GM08714 (cell line): ENCODE data around the gene SPATA7.

ENCODE experiments used
- H3K4me3 ChIP-seq: fragments of 200-500 bp; sonication (Bioruptor generic); 2 replicates; pipeline ENCODE4 v1.5.1; 2014; ENCODE audit warnings: mild to moderate bottlenecking, low read length, inconsistent platforms
- ZNF274 ChIP-seq: IDR thresholded peaks from 2 replicates; pipeline ENCODE4 v1.6.1; 2012; ENCODE audit warnings: mild to moderate bottlenecking, low read depth, low read length

SPATA7 gene

GRCh38 chr14:88452231-88452630 lies 66.8 kb downstream of the SPATA7 start:
- H3K4me3 ChIP-seq: no peak overlapping the region
- TF ChIP-seq ZNF274: no peak

GRCh38 chr14:88454886-88455285 lies 69.4 kb downstream of the SPATA7 start:
- no peak overlapping the region for H3K4me3 ChIP-seq
- no peak for TF ChIP-seq ZNF274

- TF ChIP-seq ZNF274: no peak
These were observed 77.9 kb downstream of the SPATA7 start for GRCh38 chr14:88463318-88463717.

GRCh38 chr14:88468406-88468805 lies 82.9 kb downstream of the SPATA7 start:
- TF ChIP-seq ZNF274: no peak
- no peak overlapping the region for H3K4me3 ChIP-seq

More at GRCh38 chr14:88463318-88463717, 77.9 kb downstream of the SPATA7 start:
- H3K4me3 ChIP-seq: no peak overlapping the region

- H3K4me3 ChIP-seq: no peak overlapping the region
These were observed 85.3 kb downstream of the SPATA7 start for GRCh38 chr14:88470542-88471440.

GRCh38 chr14:88473791-88474190 lies 88.3 kb downstream of the SPATA7 start:
- no peak overlapping the region for H3K4me3 ChIP-seq
- TF ChIP-seq ZNF274: no peak

More at GRCh38 chr14:88470542-88471440, 85.3 kb downstream of the SPATA7 start:
- no peak for TF ChIP-seq ZNF274

GRCh38 chr14:88476214-88476774 lies 90.8 kb downstream of the SPATA7 start:
- no peak overlapping the region for H3K4me3 ChIP-seq
- no peak for TF ChIP-seq ZNF274

GRCh38 chr14:88476825-88477224 lies 91.4 kb downstream of the SPATA7 start:
- no peak overlapping the region for H3K4me3 ChIP-seq
- no peak for TF ChIP-seq ZNF274

- no peak for TF ChIP-seq ZNF274
- H3K4me3 ChIP-seq: no peak overlapping the region
These were observed 92.2 kb downstream of the SPATA7 start for GRCh38 chr14:88477513-88478250.

- H3K4me3 ChIP-seq: no peak overlapping the region
- TF ChIP-seq ZNF274: no peak
These were observed 93.5 kb downstream of the SPATA7 start for GRCh38 chr14:88478931-88479330.

GRCh38 chr14:88479574-88479987 lies 94.1 kb downstream of the SPATA7 start:
- no peak overlapping the region for H3K4me3 ChIP-seq
- TF ChIP-seq ZNF274: no peak

GRCh38 chr14:88481059-88481458 lies 95.6 kb downstream of the SPATA7 start:
- no peak overlapping the region for H3K4me3 ChIP-seq
- TF ChIP-seq ZNF274: no peak

- H3K4me3 ChIP-seq: no peak overlapping the region
- TF ChIP-seq ZNF274: no peak
These were observed 96.3 kb downstream of the SPATA7 start for GRCh38 chr14:88481794-88482193.

GRCh38 chr14:88482524-88482923 lies 97.1 kb downstream of the SPATA7 start:
- TF ChIP-seq ZNF274: no peak
- H3K4me3 ChIP-seq: no peak overlapping the region
